ENCODE measurements around the gene MYO5C. TPM values are rescaled to one million over a fixed set of nuclear protein-coding genes. Genes with fewer than 3 reads are reported as not detected.

The MYO5C gene
- total and polyA plus RNA-seq, 2 donors from 2014 or later: 4.6 to 41.6 TPM

GRCh38 chr15:52199271-52199670, 96.3 kb downstream of the MYO5C start:
- FAIRE-seq: no peak
- H3K27ac ChIP-seq (ENCODE audit: low read depth in 2 of 2, low read length in 2 of 2): no peak overlapping the region
- no peak overlapping the region for H3K4me3 ChIP-seq (ENCODE audit: low read length in 3 of 3)
- H3K4me1 ChIP-seq (ENCODE audit: control insufficient read depth in 2 of 3, insufficient read depth in 2 of 3, low read depth in 1 of 3, low read length in 3 of 3): no peaks in the 10 kb centered on the region
- intact Hi-C loops (cut with DNase I): no loop called here
- H3K36me3 ChIP-seq (ENCODE audit: control insufficient read depth in 2 of 3, insufficient read depth in 3 of 3, low read length in 3 of 3): peaks cover 0 to 3% (median 0%) of the 10 kb centered on the region in 3 donors
- H3K9ac ChIP-seq (ENCODE audit: low read length in 3 of 3): no peak overlapping the region
- no peak for DNase-seq
- no peaks in the 10 kb centered on the region for H3K9me3 ChIP-seq (ENCODE audit: control insufficient read depth in 2 of 3, insufficient read depth in 1 of 3, low read length in 3 of 3)
- no peaks in the 10 kb centered on the region for H3K27me3 ChIP-seq (ENCODE audit: control insufficient read depth, insufficient read depth, low read length)
- TF ChIP-seq CTCF (IDR thresholded peaks at IDR 0.05; ENCODE audit: borderline replicate concordance, extremely low read depth, insufficient read depth): no peak

- intact Hi-C loops (cut with DNase I): no loop called here
- no peak overlapping the region for H3K9ac ChIP-seq (ENCODE audit: low read length in 3 of 3)
- peaks cover 0 to 3% (median 0%) of the 10 kb centered on the region in 3 donors for H3K36me3 ChIP-seq (ENCODE audit: control insufficient read depth in 2 of 3, insufficient read depth in 3 of 3, low read length in 3 of 3)
- DNase-seq (no peak), FAIRE-seq (no peak)
- no peaks in the 10 kb centered on the region for H3K9me3 ChIP-seq (ENCODE audit: control insufficient read depth in 2 of 3, insufficient read depth in 1 of 3, low read length in 3 of 3)
- no peak for TF ChIP-seq CTCF (IDR thresholded peaks at IDR 0.05; ENCODE audit: borderline replicate concordance, extremely low read depth, insufficient read depth)
- H3K27ac ChIP-seq (ENCODE audit: low read depth in 2 of 2, low read length in 2 of 2): no peak overlapping the region
- H3K4me1 ChIP-seq (ENCODE audit: control insufficient read depth in 2 of 3, insufficient read depth in 2 of 3, low read depth in 1 of 3, low read length in 3 of 3): no peaks in the 10 kb centered on the region
- H3K27me3 ChIP-seq (ENCODE audit: control insufficient read depth, insufficient read depth, low read length): no peaks in the 10 kb centered on the region
- H3K4me3 ChIP-seq (ENCODE audit: low read length in 3 of 3): no peak overlapping the region
Measured at GRCh38 chr15:52196891-52197290, 98.7 kb downstream of the MYO5C start.

DNA sequence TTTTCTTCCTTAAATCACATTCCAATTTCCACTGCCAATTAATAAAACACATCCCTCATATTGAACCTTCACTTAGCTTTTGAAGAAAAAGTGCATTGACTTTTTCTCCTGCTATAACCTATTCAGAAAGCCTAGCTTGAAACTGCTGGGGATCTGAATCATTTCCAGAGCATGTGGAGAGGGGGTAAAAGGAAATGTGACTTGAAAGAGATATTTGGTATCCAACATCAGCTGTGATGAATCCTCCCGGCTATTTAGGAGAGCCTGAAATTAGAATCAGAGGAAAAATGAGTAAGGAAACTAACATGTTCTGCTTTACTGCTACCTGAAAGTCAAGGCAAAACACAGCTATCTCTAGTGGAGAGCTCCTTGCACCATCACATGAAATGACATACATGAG, 101.8 kb downstream of the MYO5C start:
- FAIRE-seq (no peak), DNase-seq (no peak)
- H3K27me3 ChIP-seq (ENCODE audit: control insufficient read depth, insufficient read depth, low read length): no peaks in the 10 kb centered on the region
- H3K36me3 ChIP-seq (ENCODE audit: control insufficient read depth in 2 of 3, insufficient read depth in 3 of 3, low read length in 3 of 3): peaks cover 0 to 3% (median 0%) of the 10 kb centered on the region in 3 donors
- no peak overlapping the region for H3K4me3 ChIP-seq (ENCODE audit: low read length in 3 of 3)
- no peak for TF ChIP-seq CTCF (IDR thresholded peaks at IDR 0.05; ENCODE audit: borderline replicate concordance, extremely low read depth, insufficient read depth)
- no peaks in the 10 kb centered on the region for H3K9me3 ChIP-seq (ENCODE audit: control insufficient read depth in 2 of 3, insufficient read depth in 1 of 3, low read length in 3 of 3)
- H3K27ac ChIP-seq (ENCODE audit: low read depth in 2 of 2, low read length in 2 of 2): no peak overlapping the region
- H3K9ac ChIP-seq (ENCODE audit: low read length in 3 of 3): no peak overlapping the region
- no peaks in the 10 kb centered on the region for H3K4me1 ChIP-seq (ENCODE audit: control insufficient read depth in 2 of 3, insufficient read depth in 2 of 3, low read depth in 1 of 3, low read length in 3 of 3)
- intact Hi-C loops (cut with DNase I): no loop called here

DNA sequence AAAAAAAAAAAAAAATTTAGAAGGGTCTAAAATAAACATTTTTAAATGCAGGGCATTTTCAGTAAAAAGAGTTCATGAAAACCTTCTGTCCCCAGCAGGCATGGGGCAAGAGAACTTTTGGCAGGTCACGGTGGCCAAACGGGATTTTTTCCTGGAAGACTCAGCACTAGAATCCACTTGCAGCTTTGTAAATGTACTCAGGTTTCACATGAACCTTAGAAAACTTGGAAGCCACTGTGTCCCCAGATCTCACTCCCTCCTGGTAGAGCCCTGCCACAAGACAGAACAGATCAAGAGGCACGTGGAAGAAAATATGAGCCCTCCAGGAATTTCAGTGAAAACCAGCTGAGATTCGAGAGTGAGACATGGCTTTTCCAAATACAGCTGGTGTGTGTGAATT, 102.3 kb downstream of the MYO5C start:
- H3K9me3 ChIP-seq (ENCODE audit: control insufficient read depth in 2 of 3, insufficient read depth in 1 of 3, low read length in 3 of 3): no peaks in the 10 kb centered on the region
- DNase-seq (no peak), FAIRE-seq (no peak)
- peaks cover 0 to 3% (median 0%) of the 10 kb centered on the region in 3 donors for H3K36me3 ChIP-seq (ENCODE audit: control insufficient read depth in 2 of 3, insufficient read depth in 3 of 3, low read length in 3 of 3)
- no peaks in the 10 kb centered on the region for H3K27me3 ChIP-seq (ENCODE audit: control insufficient read depth, insufficient read depth, low read length)
- intact Hi-C loops (cut with DNase I): no loop called here
- no peak for TF ChIP-seq CTCF (IDR thresholded peaks at IDR 0.05; ENCODE audit: borderline replicate concordance, extremely low read depth, insufficient read depth)
- H3K27ac ChIP-seq (ENCODE audit: low read depth in 2 of 2, low read length in 2 of 2): no peak overlapping the region
- no peaks in the 10 kb centered on the region for H3K4me1 ChIP-seq (ENCODE audit: control insufficient read depth in 2 of 3, insufficient read depth in 2 of 3, low read depth in 1 of 3, low read length in 3 of 3)
- no peak overlapping the region for H3K9ac ChIP-seq (ENCODE audit: low read length in 3 of 3)
- no peak overlapping the region for H3K4me3 ChIP-seq (ENCODE audit: low read length in 3 of 3)
